Neural cell (in vitro differentiated cells): ENCODE results near the gene SLC6A9.

ENCODE experiments used
- CTCF ChIP-seq: fragments of 450-650 bp; IDR thresholded peaks from 2 replicates; pipeline ENCODE4 v1.5.1; 2014; ENCODE audit warnings: antibody characterized with exemption, mild to moderate bottlenecking, moderate library complexity; ENCODE audit not compliant: poor library complexity, severe bottlenecking
- EP300 ChIP-seq: fragments of 450-650 bp; conservative IDR thresholded peaks from 2 replicates; pipeline ENCODE4 v1.6.1; 2014; ENCODE audit warnings: antibody characterized with exemption, mild to moderate bottlenecking, moderate library complexity; ENCODE audit not compliant: poor library complexity, severe bottlenecking
- EZH2 ChIP-seq: fragments of 200-600, 300-800 bp; shearing (Covaris generic), sonication (generic); IDR thresholded peaks from 2 replicates; pipeline ENCODE4 v1.6.1; 2014; ENCODE audit warnings: antibody characterized with exemption, low read length, borderline replicate concordance, mild to moderate bottlenecking; ENCODE audit not compliant: insufficient read depth, poor library complexity, severe bottlenecking
- POLR2AphosphoS5 ChIP-seq: IDR thresholded peaks from 2 replicates; pipeline ENCODE4 v1.6.1; 2012
- RAD21 ChIP-seq: fragments of 450-650 bp; conservative IDR thresholded peaks from 2 replicates; pipeline ENCODE4 v1.6.1; 2014; ENCODE audit warnings: antibody characterized with exemption, mild to moderate bottlenecking, moderate library complexity
- REST ChIP-seq: IDR thresholded peaks from 2 replicates; pipeline ENCODE4 v1.6.1; 2012; ENCODE audit warnings: borderline replicate concordance
- TAF1 ChIP-seq: IDR thresholded peaks from 2 replicates; pipeline ENCODE4 v1.6.1; 2012; ENCODE audit warnings: low read depth

- TF ChIP-seq EZH2 = no peak
- TF ChIP-seq CTCF = no peak
- no peak for TF ChIP-seq REST
- no peak for TF ChIP-seq TAF1
- TF ChIP-seq POLR2AphosphoS5 = no peak
- no peak for TF ChIP-seq EP300
- no peak for TF ChIP-seq RAD21
Observed at GRCh38 chr1:44010935-44011471, 20.3 kb downstream of the SLC6A9 start.
